Measurements from ENCODE around the gene RPS6KL1.
A peak's percentile ranks its signal among the peaks of the same experiment; 100 is the strongest.
"Not testable (repeated sequence)": the region's sequence is repeated elsewhere in the genome, so short reads cannot be mapped to it uniquely, and the experiment has no call there.

Gene RPS6KL1

GRCh38 chr14:74934476-74935359 is 11.7 kb upstream of the RPS6KL1 start:
- no peak for DNase-seq

- DNase-seq = no peak
These were observed 11.0 kb upstream of the RPS6KL1 start for GRCh38 chr14:74934041-74934440.

- DNase-seq = not testable (repeated sequence)
These were observed 9.9 kb upstream of the RPS6KL1 start for GRCh38 chr14:74932936-74933335.

- DNase-seq = no peak
These were observed 9.4 kb upstream of the RPS6KL1 start for GRCh38 chr14:74932401-74932901.

- DNase-seq = not testable (repeated sequence)
These were observed 8.7 kb upstream of the RPS6KL1 start for GRCh38 chr14:74931744-74932143.

- DNase-seq = no peak
These were observed 6.2 kb upstream of the RPS6KL1 start for GRCh38 chr14:74929242-74929641.

- no peak for DNase-seq
These were observed 4.2 kb upstream of the RPS6KL1 start for GRCh38 chr14:74927225-74927624.

- no peak for DNase-seq
These were observed 1.0 kb upstream of the RPS6KL1 start for GRCh38 chr14:74924061-74924460.

GRCh38 chr14:74921987-74922751 is 891 bp downstream of the RPS6KL1 start:
- DNase-seq = no peak

GRCh38 chr14:74921053-74921620 is 1.9 kb downstream of the RPS6KL1 start:
- no peak for DNase-seq

- no peak for DNase-seq
These were observed 2.8 kb downstream of the RPS6KL1 start for GRCh38 chr14:74920281-74920680.

GRCh38 chr14:74919421-74920165 is 3.5 kb downstream of the RPS6KL1 start:
- DNase-seq = no peak

GRCh38 chr14:74918380-74918779 is 4.7 kb downstream of the RPS6KL1 start:
- no peak for DNase-seq

- DNase-seq = no peak
These were observed 5.4 kb downstream of the RPS6KL1 start for GRCh38 chr14:74917646-74918081.

- DNase-seq = no peak
These were observed 5.9 kb downstream of the RPS6KL1 start for GRCh38 chr14:74917178-74917543.

- DNase-seq = no peak
These were observed 7.2 kb downstream of the RPS6KL1 start for GRCh38 chr14:74915826-74916225.

- DNase-seq = no peak
These were observed 7.6 kb downstream of the RPS6KL1 start for GRCh38 chr14:74915426-74915825.

- peak; percentile 14 for DNase-seq
These were observed 9.0 kb downstream of the RPS6KL1 start for GRCh38 chr14:74913986-74914573.

- DNase-seq = no peak
These were observed 9.6 kb downstream of the RPS6KL1 start for GRCh38 chr14:74913393-74913910.

- DNase-seq = no peak
These were observed 10.3 kb downstream of the RPS6KL1 start for GRCh38 chr14:74912801-74913200.

GRCh38 chr14:74912111-74912510 is 10.9 kb downstream of the RPS6KL1 start:
- no peak for DNase-seq

- DNase-seq = no peak
These were observed 11.4 kb downstream of the RPS6KL1 start for GRCh38 chr14:74911704-74912103.
